Putamen (tissue), 1 donor: ENCODE results near the gene KCNG2.

Experiments used
- DNase-seq: peaks from one replicate; pipeline ENCODE4 v3.0.0-alpha.2; 2016; ENCODE audit warnings: low spot score

Gene KCNG2

DNA sequence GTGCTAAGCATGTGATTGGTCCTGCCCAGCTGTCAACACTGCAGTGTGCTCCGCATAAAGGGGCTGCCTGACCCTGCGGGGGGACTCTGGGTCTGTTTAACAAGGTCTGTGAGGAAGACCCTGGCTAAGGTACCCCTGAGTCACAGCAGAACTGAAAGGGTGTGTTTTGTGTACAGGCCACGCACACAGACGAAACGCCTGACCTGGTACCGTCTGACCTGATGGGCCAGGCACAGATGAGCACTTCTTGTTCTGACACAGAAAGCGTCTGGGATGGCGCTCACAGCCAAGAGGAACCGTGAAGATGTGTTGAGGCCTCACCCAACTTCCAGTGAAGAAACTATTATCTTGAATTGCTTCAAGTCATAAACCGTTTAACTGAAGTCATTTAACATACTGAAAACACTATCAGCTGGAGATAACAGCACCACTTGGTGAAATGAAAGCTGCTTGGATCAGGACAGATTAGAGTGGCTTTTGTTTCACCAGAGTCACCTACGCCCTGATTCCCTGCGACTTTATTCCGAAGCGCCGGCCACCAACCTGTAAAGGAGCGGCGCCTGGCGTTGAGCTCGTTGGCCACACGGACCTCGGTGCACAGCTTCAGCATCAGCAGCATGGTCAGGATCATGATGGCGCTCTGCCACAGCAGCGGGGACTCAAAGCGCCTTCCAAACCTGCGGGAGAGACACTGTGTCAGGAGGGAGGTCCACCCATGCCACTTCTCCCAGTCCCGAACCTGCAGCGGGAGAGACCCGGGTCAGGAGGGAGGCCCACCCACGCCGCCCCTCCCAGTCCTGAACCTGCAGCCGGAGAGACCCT lies 145.3 kb downstream of the KCNG2 start:
- no peak for DNase-seq

DNA sequence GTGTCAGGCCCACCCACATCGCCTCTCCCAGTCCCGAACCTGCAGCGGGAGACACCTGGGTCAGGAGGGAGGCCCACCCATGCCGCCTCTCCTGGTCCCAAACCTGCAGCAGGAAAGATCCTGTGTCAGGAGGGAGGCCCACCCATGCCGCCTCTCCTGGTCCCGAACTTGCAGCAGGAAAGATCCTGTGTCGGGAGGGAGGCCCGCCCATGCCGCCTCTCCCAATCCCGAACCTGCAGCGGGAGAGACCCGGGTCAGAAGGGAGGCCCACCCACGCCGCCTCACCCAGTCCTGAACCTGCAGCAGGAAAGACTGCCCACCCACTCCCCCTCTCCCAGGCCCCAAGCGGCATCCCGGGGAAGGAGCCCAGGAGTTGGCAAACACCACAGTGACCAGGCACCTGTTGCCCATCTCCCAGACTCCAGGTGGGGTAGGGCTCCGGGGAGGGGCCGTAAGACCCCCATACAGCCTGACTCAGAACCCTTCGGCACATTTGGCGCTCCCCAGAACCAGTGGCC lies 145.9 kb downstream of the KCNG2 start:
- no peak for DNase-seq

DNA sequence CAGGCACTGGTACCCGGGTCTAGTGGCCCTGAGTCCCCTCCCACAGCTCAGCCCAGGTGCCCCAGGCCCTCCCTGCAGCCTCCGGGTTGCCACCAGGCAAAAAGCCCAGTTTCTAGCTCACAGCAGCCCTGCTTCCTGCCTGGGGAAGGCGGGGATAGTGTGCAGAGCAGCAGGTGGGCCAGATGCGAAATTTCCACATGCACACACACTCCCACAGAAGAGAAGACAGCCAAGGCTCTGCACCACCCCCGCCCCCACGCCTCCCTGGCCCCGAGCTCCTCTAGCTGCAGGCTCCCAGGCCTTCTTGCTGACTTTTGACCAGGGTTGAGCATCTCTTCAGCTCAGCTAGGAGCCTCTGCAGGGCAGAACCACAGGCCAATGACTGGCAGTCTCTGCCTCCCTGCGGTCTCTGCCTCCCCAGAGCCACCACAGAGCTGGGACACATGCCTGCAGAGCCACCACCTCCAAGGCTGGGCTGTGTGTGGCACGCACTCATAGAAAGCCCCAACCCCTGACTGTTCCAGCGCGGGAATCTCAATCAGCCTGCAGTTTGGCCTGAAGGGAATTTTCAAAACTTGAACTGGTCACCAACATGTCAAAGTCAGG lies 146.5 kb downstream of the KCNG2 start:
- DNase-seq = no peak

DNA sequence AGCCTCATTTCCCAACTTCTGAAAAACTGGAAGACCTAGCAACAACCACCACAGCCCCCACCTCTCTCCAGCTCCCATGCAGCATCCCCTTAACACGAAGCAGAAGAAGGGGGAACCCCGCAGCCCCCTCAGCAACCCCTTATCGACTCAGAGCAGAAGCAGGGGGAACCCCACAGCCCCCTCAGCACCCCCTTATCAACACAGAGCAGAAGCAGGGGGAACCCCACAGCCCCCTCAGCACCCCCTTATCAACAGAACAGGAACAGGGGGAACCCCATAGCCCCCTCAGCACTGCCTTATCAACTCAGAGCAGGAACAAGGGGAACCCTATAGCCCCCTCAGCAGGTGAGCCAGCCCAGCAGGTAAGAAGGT lies 147.0 kb downstream of the KCNG2 start:
- no peak for DNase-seq

DNA sequence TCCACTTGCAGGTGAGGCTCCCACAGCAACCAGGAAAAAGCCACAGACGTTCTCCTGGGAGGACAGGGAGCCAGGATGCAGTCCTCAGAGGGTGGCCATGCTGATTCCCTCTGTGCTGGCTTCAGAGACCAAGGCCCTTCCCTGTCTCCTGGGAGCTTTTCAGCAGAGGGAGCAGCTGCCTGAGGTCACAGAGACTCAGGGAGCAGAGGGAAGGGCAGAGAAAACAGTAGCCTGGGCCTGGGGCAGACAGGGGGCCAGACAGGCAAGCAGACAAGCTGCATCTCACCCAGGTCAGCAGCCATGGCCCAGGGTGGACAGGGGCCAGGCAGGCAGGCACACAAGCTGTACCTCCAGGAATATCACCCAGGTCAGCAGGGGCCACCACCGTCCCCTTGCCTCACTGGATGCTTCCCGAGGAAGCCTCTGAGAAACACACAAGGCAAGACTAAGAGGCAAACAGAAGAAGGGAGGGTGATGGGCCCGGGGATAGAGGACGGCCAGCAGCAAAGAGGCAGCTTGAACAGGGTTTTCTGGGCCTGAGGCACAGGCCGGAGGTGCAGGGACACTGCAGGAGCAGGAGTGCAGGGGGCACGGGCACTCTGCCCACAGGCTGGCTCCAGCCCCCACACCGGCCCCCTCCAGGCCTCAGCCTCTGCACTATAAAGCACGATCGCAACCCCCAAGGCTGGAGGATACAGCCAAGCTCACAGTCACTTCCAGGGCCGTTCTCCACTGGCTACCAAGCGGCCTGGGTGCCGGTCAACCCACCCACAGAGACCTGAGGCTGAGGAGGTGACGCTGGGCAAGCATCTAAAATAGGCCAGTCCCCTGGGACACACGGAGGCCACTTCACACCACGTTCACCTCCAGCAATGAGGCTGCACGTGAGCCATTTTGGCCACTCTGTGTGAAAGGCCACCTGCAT lies 147.6 kb downstream of the KCNG2 start:
- DNase-seq = no peak

DNA sequence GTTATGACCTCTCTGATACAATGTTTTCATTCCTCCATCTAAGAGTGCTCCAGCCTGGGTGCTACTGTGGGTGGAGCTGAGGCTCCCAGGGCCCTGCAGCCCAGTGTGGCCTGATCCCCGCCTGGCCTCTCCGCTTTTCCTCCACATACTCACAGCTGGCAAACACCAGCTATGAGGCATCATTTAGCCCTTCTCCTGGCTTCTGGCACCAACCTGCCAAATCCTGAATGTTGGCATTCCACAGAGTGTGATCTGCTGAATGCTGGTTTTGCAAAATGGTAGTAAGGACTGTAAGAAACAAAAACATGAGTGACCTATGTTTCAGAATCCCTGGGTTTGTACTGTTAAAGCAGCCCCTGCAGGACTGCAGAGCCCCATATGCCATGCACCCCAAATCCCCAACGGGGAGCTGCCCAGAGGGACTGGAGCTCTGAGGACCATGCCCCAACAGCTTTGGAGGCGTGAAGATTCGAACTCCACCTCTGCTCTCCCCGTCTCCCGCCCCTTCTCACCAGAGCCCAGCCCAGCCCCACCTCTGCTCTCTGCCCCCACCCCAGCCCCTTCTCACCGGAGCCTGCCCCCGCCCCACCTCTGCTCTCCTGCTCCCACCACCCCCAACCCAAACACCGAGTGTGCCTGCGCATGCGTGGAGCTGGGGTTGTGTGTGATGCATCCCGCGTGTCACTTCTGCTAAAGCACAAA lies 149.5 kb downstream of the KCNG2 start:
- no peak for DNase-seq

DNA sequence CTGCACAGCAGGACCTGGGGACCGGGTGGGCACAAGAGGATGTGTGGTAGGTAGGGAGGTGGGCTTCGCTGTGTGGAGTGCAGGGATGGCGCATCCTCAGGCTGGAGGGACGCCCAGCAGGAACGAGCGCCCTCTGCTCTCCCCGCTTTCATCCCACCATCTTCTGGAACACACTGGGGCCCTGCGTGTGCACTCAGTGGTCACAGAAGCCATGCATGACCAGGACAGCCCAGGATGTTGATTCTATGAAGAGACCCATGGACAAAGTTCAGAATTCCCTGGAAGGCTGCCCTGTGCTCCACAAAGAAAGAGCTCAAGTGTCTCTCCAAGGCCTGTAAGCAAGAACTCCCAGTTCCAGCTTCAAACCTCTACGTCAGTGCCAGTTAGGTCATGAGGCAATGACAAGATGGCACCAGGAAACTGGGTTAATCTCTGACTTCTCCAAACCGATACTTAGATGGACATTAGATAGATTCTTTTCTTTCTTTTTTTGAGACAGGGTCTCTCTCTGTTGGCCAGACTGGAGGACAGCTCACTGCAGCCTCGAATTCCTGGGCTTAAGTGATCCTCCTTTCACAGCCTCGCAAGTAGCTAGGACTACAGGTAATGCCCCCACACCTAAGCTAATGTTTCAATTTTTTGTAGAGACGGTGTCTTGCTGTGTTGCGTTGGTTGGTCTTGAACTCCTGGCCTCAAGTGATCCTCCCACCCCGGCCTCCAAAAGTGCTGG lies 150.3 kb downstream of the KCNG2 start:
- no peak for DNase-seq

DNA sequence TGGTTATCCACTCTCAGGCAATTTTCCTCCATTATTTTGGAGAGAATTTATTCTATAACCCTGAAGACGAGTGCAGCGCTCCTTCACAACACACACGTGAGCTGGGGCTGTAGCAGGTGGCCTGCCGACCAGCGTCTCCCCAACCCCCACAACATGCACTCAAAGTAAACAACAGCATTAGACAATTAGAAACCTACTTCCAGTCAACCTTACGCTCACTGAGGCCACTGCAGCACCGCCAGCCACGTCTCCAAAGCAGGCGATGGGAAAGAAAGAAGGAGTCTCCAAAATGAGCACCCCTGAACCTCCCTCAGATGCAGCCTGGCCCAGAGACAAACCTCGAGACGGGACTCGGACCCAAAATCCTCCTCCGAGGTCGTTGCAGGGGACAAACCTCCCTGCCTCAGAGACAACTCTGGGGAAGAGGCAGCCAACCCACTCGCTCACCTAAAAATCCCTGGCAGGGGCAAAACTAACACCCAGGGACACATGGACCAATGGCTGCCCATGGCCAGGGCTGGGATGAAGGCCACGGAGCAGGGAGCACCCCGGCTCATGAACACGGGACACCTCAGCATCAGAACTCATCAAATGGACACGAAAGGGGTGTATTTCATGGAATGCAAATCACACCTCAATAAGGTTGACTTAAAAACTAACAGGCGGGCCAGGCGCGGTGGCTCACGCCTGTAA lies 151.1 kb downstream of the KCNG2 start:
- no peak for DNase-seq
